GM20000 (cell line): ENCODE results near the gene SYT1.

ENCODE experiments used
- DNase-seq: peaks from one replicate; pipeline ENCODE4 v3.0.0; 2012; ENCODE audit warnings: low spot score
- CTCF ChIP-seq: IDR thresholded peaks from 2 replicates; pipeline ENCODE4 v1.5.1; 2012; ENCODE audit warnings: mild to moderate bottlenecking, control low read depth; ENCODE audit errors: extremely low read depth, missing control alignments

Gene SYT1

GRCh38 chr12:78891646-78892353 lies 27.2 kb downstream of the SYT1 start:
- no peak for DNase-seq
- TF ChIP-seq CTCF, result no peak

- no peak for DNase-seq
- TF ChIP-seq CTCF, result no peak
Observed at GRCh38 chr12:78898416-78898815, 33.8 kb downstream of the SYT1 start.

- DNase-seq, result no peak
Observed at GRCh38 chr12:78914859-78915331, 50.3 kb downstream of the SYT1 start.

GRCh38 chr12:78916845-78917480 lies 52.4 kb downstream of the SYT1 start:
- no peak for TF ChIP-seq CTCF
- no peak for DNase-seq

More at GRCh38 chr12:78914859-78915331, 50.3 kb downstream of the SYT1 start:
- no peak for TF ChIP-seq CTCF

- DNase-seq, result no peak
- no peak for TF ChIP-seq CTCF
Observed at GRCh38 chr12:78917513-78917912, 52.9 kb downstream of the SYT1 start.

- no peak for DNase-seq
- no peak for TF ChIP-seq CTCF
Observed at GRCh38 chr12:78918268-78918667, 53.7 kb downstream of the SYT1 start.
